CD4-positive, alpha-beta T cell treated with Interleukin-12 subunit alpha and Interleukin-12 subunit beta, for 1 hour (primary cell): ENCODE results near the gene AGAP1.

Experiments used
- DNase-seq: peaks from one replicate; pipeline ENCODE4 v3.0.0-alpha.2; 2020

Gene AGAP1

GRCh38 chr2:235493775-235494715 is at the start of gene AGAP1:
Gene AGAP1, plus strand, starts transcription at chr2:235494043.
- peak; percentile 21 for DNase-seq

- DNase-seq: no peak
Observed at GRCh38 chr2:235444101-235444597, 49.7 kb upstream of the AGAP1 start.

GRCh38 chr2:235445116-235445515 is 48.7 kb upstream of the AGAP1 start:
- DNase-seq: no peak

- DNase-seq: no peak
Observed at GRCh38 chr2:235446082-235446481, 47.8 kb upstream of the AGAP1 start.

GRCh38 chr2:235447210-235447609 is 46.6 kb upstream of the AGAP1 start:
- no peak for DNase-seq

GRCh38 chr2:235449568-235449967 is 44.3 kb upstream of the AGAP1 start:
- no peak for DNase-seq

- no peak for DNase-seq
Observed at GRCh38 chr2:235453605-235454151, 40.2 kb upstream of the AGAP1 start.

- no peak for DNase-seq
Observed at GRCh38 chr2:235458839-235459273, 35.0 kb upstream of the AGAP1 start.

GRCh38 chr2:235460548-235461047 is 33.2 kb upstream of the AGAP1 start:
- no peak for DNase-seq

- DNase-seq: no peak
Observed at GRCh38 chr2:235461763-235462414, 32.0 kb upstream of the AGAP1 start.

- no peak for DNase-seq
Observed at GRCh38 chr2:235462415-235462790, 31.4 kb upstream of the AGAP1 start.

- DNase-seq: no peak
Observed at GRCh38 chr2:235463893-235464292, 29.9 kb upstream of the AGAP1 start.

GRCh38 chr2:235467588-235467987 is 26.3 kb upstream of the AGAP1 start:
- DNase-seq: no peak

- no peak for DNase-seq
Observed at GRCh38 chr2:235468978-235469655, 24.7 kb upstream of the AGAP1 start.

GRCh38 chr2:235471186-235471747 is 22.6 kb upstream of the AGAP1 start:
- DNase-seq: no peak

GRCh38 chr2:235472443-235472842 is 21.4 kb upstream of the AGAP1 start:
- DNase-seq: no peak

- no peak for DNase-seq
Observed at GRCh38 chr2:235478609-235479008, 15.2 kb upstream of the AGAP1 start.

GRCh38 chr2:235479604-235480003 is 14.2 kb upstream of the AGAP1 start:
- no peak for DNase-seq

- no peak for DNase-seq
Observed at GRCh38 chr2:235480614-235481013, 13.2 kb upstream of the AGAP1 start.

GRCh38 chr2:235483313-235483712 is 10.5 kb upstream of the AGAP1 start:
- DNase-seq: no peak

- no peak for DNase-seq
Observed at GRCh38 chr2:235485362-235485761, 8.5 kb upstream of the AGAP1 start.

- no peak for DNase-seq
Observed at GRCh38 chr2:235486729-235487128, 7.1 kb upstream of the AGAP1 start.

- DNase-seq: no peak
Observed at GRCh38 chr2:235489897-235490296, 3.9 kb upstream of the AGAP1 start.
